Inflammatory macrophage treated with lipopolysaccharide for 4 hours (primary cell): Measurements from ENCODE around the gene GLT8D1.

ENCODE experiments used
- DNase-seq: peaks from one replicate; pipeline ENCODE4 v3.0.0-alpha.2; 2020

Gene GLT8D1

DNA sequence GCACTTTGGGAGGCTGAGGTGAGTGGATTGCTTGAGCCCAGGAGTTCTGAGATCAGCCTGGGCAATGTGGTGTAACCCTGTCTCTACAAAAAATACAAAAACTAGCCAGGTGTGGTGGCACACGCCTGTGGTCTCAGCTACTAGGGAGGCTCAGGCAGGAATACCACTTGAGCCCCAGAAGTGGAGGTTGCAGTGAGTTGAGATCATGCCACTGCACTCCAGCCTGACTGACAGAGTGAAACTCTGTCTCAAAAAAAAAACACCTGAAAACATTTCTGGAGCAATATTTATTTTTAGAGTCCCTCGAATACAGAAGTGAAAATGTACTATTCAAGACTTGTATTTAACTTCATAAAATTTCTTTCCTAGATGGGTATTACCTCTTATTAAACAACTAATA, 4.9 kb upstream of the GLT8D1 start:
- DNase-seq: no peak

DNA sequence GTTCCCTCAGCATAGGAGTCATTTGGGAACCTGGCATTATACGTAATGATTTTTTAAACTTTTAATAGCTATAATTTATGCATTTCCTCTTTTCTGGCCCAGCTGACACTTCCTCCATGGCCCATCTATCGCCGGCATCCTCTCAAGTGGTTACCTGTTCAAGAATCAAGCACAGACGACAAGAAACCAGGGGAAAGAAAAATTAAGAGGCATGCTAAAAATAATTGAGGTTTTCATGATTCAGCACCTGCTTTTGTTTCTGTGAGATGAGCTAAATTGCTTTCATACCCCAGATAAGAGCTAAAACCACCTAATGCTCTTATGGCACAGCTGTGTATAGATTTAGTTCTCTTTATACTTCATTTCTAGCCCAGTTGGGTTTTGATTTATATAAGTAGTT, 2.0 kb upstream of the GLT8D1 start:
- no peak for DNase-seq

DNA sequence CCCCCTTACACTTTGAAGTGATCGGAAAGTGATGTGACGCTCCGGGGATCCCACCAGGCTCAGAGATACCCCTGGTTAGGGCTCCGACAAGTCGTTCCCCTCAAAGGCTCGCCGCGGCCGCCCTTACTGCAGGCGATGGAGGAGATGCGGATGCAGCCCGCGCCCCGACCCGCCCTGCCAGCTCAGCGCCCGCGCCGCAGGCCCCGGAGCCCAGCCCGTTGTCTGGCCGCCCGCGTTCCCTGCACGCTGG, 228 bp downstream of the GLT8D1 start:
- DNase-seq: no peak

DNA sequence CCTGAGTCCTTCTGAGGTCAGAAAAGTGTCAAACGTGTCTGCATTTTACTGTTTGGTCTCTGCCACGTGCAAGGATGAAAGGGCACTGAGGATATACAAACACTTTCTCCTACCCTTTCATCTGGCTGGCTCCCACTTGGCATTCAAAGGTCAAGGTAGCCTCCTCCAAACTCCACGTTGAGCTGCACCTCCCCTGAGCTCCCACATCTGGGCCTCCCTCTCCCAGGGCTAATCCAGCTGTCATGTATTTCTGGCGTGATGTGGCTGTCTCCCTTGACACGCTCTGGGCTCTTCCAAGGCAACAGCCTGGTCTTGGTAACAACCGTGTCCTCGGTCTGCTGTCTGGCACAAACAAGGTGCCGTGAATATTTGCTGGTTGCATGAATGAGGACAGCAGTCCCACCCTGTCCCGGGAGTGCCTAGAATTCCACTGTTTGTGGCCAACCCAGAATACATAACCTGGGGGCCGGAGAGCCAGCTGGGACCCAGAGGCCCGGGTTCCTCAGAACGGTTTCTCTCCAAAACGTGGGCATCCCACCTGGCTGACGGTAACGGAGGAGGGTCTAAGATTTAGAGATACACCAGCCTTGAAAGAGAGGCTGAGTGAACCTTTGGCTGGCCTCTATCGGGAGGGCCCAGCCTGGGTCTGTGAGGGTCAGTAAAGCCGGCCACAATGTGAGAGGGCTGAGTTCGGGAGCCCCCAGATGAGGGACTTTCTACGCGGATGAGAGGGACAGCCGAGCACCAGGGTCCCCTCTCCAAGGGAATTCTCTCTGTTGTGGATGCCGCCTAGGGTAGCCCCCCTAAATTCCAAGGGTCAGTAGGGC, 767 bp downstream of the GLT8D1 start:
- DNase-seq: no peak

DNA sequence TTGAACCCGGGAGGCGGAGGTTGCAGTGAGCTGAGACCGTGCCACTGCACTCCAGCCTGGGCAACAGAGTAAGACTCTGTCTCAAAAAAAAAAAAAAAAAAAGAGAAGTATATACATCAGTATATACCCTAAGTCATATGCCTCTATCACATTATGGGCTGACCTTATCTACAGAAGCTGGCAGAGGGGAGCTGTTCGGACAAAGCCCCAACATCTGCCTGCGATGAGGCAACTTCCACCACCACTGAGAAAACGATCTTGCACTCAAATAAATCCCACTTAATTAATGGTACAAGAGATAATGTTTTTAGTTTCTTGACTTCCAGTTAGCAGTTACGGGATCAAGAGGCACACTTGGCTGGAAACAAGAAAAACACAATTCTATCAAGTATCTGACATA, 2.2 kb downstream of the GLT8D1 start:
- DNase-seq: no peak

DNA sequence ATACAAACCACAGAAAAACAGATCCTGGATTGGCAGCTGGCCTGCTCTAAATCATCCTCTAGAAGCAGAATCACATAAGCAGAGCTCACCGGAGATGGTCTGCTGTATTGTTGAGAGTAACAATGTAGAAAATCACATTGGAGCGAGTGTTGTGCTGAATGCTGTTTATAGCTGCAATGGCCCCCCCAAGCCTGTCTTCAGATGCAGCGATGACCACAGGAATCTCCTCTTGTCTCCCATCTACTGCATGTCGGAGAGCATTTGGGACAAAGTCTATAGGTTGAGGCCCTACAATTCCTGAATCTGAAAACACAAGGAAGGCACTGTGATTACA, 8.0 kb downstream of the GLT8D1 start:
- no peak for DNase-seq

DNA sequence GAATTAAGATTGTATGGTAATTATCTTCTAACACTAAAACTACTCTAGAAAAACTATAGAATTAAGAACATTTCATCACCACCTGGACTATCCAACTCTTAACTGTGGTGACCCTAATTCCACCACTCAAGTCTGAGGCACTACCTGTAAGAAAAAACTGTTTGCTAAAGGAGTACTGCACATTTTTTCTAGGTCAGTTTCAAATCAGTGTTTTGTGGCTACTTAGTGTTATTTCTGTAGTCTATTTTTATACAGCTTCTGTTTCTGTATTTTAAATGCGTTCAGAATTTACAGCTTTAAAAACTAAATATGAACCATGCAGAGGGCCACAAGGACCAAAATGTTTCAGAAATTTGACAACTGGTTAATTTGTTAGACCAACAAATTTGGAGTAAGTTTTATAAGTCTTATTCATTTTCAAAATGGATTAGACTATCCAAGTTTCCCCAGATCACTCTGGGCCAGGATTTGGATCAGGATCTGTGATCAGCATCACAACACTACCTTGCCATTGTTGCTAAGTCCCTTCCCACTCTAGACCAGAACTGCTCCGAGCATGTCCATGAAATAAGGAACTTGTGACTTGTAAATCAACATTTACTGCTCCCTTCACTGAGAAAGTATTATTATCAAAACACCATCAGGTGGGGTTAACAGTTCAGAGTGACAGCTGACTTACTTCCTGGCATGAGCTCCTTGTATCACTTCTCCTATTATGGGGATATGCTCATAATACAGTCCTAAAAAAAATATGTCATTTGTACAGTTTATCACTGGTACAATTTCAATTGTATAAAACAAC, 8.6 kb downstream of the GLT8D1 start:
- DNase-seq: no peak

DNA sequence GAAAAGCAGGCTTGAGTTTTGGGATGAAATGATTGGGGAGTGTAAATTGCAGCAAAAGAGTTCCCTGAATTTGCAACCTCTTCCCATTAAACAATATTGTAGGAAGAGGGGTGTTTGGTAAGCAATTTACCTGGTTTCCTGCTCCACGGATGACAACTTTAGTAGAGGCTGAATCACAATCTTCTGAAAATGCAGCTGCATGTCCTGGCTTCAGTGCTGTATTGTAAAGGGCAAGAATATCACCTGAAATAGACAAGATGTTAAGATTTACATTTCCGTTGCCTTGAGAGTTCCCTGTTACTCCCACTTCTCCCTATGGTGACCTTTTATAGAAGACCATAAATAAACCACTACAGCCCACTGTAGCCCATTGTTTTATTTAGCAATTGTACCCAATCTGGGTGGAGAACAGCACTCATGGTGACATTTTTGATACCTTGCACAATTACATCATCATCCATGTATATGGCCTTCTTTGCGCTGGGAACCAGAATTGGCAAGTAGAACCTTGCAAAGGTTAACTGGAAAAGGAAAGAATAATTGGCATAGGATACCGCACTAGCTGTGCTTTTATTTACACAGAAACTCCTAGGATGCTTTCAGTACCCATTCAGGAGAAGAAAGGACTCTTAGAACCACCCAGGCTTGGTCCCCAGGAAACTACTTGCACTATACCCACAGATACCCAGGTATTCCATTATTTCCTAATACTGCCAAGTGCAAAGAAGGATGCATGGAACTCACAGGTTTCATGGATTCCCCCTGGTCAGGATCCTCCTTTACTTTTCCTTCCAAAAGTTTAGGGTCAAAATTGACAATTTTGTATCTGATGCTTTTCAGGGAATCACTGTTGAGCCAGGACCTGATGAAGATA, 9.6 kb downstream of the GLT8D1 start:
- DNase-seq: no peak

DNA sequence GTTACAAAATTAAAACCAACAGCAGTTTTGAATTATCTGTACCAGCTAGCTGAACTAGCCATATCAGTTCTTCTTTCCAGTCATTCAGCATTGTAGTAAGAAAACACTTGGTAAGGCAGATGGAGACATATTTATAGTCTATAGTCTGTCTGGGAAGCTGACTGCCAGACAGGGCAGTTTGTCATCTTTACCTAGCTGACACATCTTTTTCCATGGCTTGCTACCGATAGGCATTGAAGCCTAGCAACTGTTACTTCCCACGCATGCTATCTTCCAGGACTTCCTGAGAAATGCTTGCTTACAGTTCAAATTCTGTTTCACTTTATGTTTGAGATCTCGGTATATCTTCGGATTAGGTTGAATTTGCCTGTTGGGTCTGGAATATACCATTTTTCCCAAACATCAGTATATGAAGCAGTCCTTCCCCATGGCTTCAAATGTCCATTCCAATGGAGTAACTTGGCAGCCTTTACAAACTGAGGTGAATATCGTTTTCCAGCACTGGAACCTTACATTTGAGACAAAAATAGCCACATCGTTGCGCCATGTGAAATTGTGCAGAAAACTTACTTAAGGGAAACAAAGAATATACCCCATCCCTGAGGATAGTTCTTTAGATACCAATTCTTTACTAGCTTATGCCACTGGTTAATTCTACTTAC, 10.9 kb downstream of the GLT8D1 start:
- DNase-seq: no peak

DNA sequence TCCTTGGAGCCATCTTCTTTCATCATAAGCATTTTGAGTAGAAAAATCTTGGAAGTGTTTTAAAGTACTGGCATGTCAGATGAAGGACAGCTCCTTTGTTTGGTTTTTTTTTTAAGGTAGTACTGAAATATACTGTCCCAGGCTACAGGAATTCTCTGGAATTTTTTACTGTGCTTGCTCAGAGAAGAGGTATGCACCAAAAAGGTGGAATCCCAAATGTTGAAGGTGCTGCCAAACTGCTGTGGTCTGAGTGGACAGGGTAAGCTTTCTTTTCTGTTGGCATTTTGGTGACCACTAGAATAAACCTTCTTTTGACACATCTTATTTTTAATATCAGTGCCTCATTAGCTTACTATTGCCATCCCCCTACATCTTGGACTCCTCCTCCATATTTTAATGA, 12.5 kb downstream of the GLT8D1 start:
- no peak for DNase-seq

DNA sequence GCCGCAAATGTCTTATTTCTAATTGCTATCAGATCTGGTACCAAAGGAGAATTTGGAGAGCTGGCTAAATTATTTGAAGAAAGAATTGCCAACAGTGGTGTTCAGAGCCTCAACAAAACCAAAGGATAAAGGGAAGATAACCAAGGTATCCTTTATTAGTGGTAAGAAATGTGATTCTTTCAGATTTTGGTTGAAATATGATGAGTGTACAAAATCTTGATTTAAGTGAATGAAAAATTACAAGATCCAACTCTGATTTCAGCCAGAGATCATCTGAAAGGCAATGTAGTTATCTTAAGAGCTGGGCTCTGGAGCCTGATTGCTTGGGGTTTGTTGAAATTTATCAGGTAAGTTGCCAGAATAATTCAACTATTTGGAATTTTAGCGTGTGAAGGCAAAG, 15.0 kb downstream of the GLT8D1 start:
- no peak for DNase-seq

DNA sequence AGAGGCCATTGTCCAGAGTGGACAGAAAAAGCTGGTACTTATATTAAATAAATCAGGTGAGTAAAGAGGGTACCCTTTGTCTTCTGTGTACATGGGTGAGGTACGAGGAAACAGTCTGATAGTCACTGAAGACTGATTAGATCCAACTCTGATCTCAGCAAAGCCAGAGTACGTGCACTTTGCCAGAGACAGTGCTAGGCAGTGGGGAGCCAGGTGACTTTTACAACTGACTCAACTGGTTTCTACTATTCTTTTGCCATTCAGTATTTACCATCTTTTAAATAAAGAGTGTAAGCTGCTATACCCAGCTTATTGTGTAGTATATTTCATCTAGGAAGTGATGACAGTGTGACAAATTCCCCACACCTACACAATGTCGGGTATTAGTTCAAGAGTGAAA, 16.4 kb downstream of the GLT8D1 start:
- no peak for DNase-seq

DNA sequence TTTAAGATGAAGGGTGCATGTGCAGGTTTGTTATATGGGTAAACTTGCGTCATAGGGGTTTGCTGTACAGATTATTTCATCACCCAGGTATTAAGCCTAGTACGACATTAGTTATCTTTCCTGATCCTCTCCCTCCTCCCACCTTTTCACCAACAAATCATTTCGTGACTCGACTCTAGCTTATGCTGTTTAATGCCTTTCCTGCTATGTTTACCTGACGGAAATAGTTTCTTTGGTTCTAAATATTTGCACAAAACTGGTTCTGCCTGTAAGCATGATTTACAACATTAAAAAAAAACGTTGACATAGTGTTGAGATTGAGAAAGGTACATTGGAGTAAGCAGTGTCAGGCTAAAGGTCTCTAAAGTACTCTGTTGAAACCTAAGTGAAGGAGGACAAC, 17.3 kb downstream of the GLT8D1 start:
- no peak for DNase-seq

DNA sequence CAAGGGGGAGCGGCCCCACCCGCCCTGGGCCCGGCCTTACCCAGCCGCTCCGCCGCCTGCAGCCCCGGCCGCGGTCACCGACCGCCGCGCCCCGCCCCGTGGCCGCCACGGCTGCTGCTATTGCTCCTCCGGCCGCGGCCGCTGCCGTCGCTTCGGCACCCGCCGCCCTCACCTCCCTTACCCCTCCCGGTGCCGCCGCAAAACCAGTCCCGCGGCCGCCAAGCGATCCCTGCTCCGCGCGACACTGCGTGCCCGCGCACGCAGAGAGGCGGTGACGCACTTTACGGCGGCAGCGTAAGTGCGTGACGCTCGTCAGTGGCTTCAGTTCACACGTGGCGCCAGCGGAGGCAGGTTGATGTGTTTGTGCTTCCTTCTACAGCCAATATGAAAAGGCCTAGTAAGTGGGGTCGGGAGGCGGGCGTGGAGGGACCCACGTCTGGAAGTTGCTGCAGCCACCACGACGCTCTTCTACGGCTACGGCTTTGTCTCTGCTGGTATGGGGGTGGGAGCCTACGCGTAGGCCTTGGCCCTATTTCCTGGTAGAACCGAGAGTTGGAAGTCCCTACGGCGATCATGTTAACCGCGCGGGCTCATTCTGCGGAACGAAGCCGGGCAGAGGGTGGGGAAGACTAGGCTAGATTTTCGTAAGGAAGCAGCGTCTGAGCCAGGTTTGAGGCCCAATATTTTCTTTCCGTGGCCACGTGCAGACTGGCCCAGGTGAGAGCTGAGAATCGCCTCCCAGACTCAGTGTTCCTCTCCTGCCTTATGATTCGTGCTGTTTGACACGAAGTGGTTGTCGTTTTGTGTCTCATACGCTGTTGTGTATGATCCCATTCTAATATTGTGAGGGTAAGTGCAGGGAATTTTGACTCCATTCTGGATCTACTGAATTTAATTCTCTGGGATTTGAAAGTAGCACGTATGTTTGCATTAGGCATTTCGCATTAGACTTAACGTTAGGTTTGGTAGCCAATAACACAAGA, 19.6 kb downstream of the GLT8D1 start, which contains the start of the genes GNL3 and PBRM1:
GNL3 (plus strand) TSS at position 324 of the 983 bp plus-strand sequence; CDS start at position 385, 61 bp downstream.
PBRM1 (minus strand) TSS at position 205 of the 983 bp plus-strand sequence.
- DNase-seq: peak; percentile 97

DNA sequence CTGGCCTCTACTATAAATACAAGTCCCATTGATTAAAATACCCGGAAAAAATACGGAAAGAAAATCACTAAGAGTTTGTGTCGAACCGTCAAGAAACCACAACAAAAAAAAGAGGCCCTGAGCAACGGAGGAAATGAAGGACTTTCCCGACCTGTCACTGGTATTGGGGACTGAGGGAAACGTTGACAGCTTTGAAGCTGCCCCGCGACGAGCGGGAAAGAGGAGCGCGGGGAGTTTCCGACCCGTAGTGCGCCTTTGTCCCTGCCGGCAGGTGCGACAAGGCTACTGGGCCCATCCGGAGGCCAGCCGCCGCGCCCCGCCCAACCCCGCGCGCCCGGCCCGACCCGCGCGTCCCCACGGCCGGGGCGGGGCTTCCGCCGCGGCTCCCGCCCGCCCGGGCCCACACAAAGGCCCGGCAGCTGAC, 20.3 kb downstream of the GLT8D1 start:
- DNase-seq: peak; percentile 79

DNA sequence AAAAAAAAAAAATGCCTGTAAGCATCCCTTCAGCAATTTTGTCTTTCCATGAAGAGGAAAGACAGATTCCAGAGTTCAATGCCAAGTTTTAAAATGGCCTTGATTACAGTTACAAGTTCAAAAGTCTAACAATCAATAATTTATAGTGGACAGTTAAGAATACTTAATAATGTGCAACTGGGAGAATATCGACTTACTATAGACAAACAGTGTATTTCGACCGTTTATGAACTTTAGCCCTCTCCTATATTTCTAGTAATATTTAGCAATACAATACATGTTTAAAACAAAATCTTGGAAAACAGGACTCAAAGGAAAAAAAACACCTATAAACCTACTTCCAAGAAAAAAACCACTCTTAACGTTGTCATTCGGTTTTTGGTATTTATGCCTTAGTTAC, 21.4 kb downstream of the GLT8D1 start:
- no peak for DNase-seq

DNA sequence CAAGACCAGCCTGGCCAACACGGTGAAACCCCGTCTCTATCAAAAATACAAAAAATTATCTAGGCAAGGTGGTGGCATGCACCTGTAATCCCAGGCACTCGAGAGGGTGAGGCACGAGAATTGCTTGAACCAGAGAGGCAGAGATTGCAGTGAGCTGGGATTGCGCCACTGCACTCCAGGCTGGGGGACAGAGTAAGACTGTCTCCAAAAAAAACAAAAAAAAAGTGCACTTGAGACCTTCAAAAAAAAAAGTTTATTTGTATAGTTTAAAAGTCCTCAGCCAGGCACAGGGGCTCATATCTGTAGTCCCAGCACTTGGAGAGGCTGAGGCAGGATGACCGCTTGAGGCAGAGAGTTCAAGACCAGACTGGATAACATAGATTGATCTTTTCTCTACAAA, 22.0 kb downstream of the GLT8D1 start:
- DNase-seq: no peak

DNA sequence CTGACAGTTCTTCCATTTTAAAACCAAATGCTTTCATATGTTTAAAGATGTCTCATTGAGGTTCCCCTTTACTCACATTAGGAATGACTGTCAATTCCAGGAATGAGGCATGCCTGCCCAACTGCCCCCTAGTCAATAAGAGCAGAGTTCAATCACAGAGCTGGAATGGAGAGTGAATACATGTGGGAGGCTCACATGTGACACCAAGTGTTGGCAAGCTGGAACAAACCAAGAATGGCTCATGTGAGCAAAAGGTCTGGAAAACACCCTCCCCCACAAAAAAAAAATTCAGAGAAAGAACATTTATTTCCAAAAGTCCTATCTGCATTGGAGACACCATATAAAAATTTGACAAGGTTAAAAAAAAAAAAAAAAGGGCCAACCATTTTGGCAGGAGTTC, 23.6 kb downstream of the GLT8D1 start:
- DNase-seq: peak; percentile 74

DNA sequence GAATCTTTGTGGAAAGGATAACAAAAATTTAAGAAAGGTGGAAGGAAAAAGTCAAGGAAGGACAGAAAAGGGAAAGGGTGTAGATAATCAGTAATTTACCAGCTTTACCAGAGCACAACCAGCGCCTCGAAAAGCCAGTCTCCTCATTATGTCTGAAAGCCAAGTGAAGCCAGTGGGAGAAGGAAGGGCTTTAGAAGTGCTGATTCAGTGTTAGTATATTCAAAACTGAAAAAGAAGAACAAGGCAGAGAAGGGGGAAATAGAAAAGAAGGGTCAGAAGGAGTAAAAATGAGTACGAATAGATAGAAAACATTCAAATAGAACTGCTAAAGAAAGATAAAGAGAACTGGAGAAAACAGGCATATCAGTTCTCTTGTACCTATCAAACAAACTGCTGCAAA, 24.0 kb downstream of the GLT8D1 start:
- peak; percentile 65 for DNase-seq

DNA sequence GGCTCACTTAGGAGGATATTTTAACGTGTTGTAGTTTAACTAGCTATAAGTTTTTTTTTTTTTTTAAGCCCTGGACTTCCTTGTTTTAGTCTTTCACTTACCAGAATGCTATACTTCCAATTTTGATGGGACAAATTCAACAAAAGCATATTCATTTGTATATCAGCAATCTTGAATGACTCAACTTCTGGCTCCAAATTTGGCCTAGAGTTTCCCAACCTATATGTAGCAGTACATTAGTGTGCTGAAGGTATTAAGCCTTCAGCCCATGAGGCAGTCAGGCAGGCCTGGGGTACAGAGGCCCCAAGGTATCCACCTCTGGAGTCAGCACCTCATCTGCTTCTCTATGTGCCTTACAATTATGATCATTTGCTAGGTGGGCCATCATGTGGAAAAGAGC, 25.8 kb downstream of the GLT8D1 start:
- DNase-seq: peak; percentile 47

DNA sequence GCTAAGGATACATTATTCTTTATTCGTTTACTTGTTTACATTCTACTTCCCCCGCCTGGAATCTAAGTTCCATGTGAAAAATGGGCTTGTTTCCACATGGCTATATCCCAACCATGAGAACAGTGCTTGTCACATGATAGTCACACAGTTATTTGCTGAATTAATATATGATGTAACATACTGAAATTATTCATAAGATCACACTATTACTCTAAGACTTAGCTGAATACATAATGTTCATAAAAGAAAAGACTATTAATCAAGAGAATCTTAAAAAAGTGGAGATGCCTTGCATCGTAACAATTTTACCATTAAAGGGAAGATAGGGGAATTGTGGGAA, 26.4 kb downstream of the GLT8D1 start:
- peak; percentile 47 for DNase-seq
